DOHH2 (cell line): ENCODE results near the gene C6orf62.

Source experiments
- H3F3A ChIP-seq: fragments of 200-600 bp; sonication (generic), shearing (Covaris generic); 2 replicates; pipeline ENCODE4 v1.6.0; 2016; ENCODE audit warnings: antibody characterized with exemption, mild to moderate bottlenecking; ENCODE audit not compliant: control insufficient read depth, insufficient read depth
- H3K27ac ChIP-seq: fragments of 200-600 bp; sonication (generic); 2 replicates; pipeline ENCODE4 v1.5.1; 2014; ENCODE audit warnings: low read depth, mild to moderate bottlenecking, low read length, moderate library complexity
- H3K27me3 ChIP-seq: fragments of 200-600 bp; sonication (generic); 2 replicates; pipeline ENCODE4 v1.6.1; 2014; ENCODE audit warnings: mild to moderate bottlenecking, low read length, mixed read lengths; ENCODE audit not compliant: control insufficient read depth
- H3K36me3 ChIP-seq: fragments of 200-600 bp; sonication (generic); 2 replicates; pipeline ENCODE4 v1.6.1; 2014; ENCODE audit warnings: mild to moderate bottlenecking, low read length, moderate library complexity, mixed read lengths; ENCODE audit not compliant: control insufficient read depth
- H3K4me1 ChIP-seq: fragments of 200-600 bp; sonication (generic); 2 replicates; pipeline ENCODE4 v1.6.1; 2014; ENCODE audit warnings: mild to moderate bottlenecking, low read length, mixed read lengths; ENCODE audit not compliant: control insufficient read depth
- H3K4me2 ChIP-seq: fragments of 200-600 bp; sonication (generic); 2 replicates; pipeline ENCODE4 v1.6.0; 2014; ENCODE audit warnings: mild to moderate bottlenecking, low read length, moderate library complexity
- H3K4me3 ChIP-seq: fragments of 200-600 bp; sonication (generic); 2 replicates; pipeline ENCODE4 v1.5.1; 2014; ENCODE audit warnings: mild to moderate bottlenecking, low read length, mixed read lengths
- H3K79me2 ChIP-seq: fragments of 200-600 bp; sonication (generic); 2 replicates; pipeline ENCODE4 v1.6.1; 2014; ENCODE audit warnings: mild to moderate bottlenecking, low read length, mixed read lengths; ENCODE audit not compliant: control insufficient read depth
- H3K9me2 ChIP-seq: fragments of 200-600 bp; sonication (generic); replicated peaks from 2 replicates; pipeline ENCODE4 v1.6.1; 2014; ENCODE audit warnings: mild to moderate bottlenecking, low read length, mixed read lengths; ENCODE audit not compliant: control insufficient read depth
- H3K9me3 ChIP-seq: fragments of 200-600 bp; sonication (generic); 2 replicates; pipeline ENCODE4 v1.6.1; 2014; ENCODE audit warnings: antibody characterized with exemption, low read length, mixed read lengths; ENCODE audit not compliant: control insufficient read depth, insufficient read depth
- H4K20me1 ChIP-seq: fragments of 200-600 bp; sonication (generic); 2 replicates; pipeline ENCODE4 v1.6.0; 2014; ENCODE audit warnings: low read depth, mild to moderate bottlenecking, antibody characterized with exemption, low read length, moderate library complexity; ENCODE audit not compliant: control insufficient read depth, insufficient read depth
- CTCF ChIP-seq: fragments of 200-600 bp; sonication (generic); IDR thresholded peaks from one replicate; pipeline ENCODE4 v1.5.1; 2014; ENCODE audit warnings: antibody characterized with exemption, mild to moderate bottlenecking, low read depth, low read length; ENCODE audit not compliant: poor library complexity, severe bottlenecking
- EZH2phosphoT487 ChIP-seq: fragments of 200-600 bp; sonication (generic); IDR thresholded peaks from 2 replicates; pipeline ENCODE4 v1.6.1; 2017; ENCODE audit warnings: borderline replicate concordance, mild to moderate bottlenecking, antibody characterized with exemption, low read length, moderate library complexity, mixed read lengths

Gene C6orf62

DNA sequence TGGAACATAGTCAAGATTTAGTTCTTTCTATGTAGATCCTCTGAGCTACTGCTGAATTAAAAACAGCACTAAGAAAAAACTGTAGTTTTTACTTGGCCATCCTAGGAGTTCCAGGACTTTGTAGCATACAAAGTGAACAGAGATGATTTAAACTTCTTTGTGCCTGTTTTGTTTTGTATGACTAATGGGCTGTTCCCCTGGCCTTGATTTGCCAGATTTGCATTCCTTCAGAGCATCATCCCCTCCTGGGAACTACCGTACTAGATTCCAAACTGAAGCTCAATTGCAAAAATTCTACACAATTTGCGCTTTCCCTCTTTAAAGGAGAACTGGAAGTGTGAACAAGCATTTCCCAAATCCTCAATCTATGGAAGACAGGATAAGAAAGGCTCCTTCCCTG, 29.0 kb downstream of the C6orf62 start:
- Histone ChIP-seq H4K20me1 (no peaks in the 10 kb centered on the region), H3K4me1 (peaks cover 5% of the 10 kb centered on the region; the same call in 1 of the 2 replicates), H3K27ac (no peak overlapping the region), H3K79me2 (no peaks in the 10 kb centered on the region), H3F3A (no peaks in the 10 kb centered on the region), H3K4me2 (no peak overlapping the region), H3K36me3 (no peaks in the 10 kb centered on the region), H3K9me3 (no peaks in the 10 kb centered on the region), H3K27me3 (no peaks in the 10 kb centered on the region), H3K4me3 (no peak overlapping the region), H3K9me2 (no peaks in the 10 kb centered on the region)
- TF ChIP-seq CTCF: no peak
- no peak for TF ChIP-seq EZH2phosphoT487

- H4K20me1 ChIP-seq: no peaks in the 10 kb centered on the region
- no peaks in the 10 kb centered on the region for H3K9me3 ChIP-seq
- H3K27ac ChIP-seq: no peak overlapping the region
- H3K4me2 ChIP-seq: no peak overlapping the region
- H3K79me2 ChIP-seq: no peaks in the 10 kb centered on the region
- no peaks in the 10 kb centered on the region for H3K27me3 ChIP-seq
- no peaks in the 10 kb centered on the region for H3K4me1 ChIP-seq
- H3F3A ChIP-seq: no peaks in the 10 kb centered on the region
- no peaks in the 10 kb centered on the region for H3K9me2 ChIP-seq
- TF ChIP-seq EZH2phosphoT487 (no peak), CTCF (no peak)
- H3K36me3 ChIP-seq: no peaks in the 10 kb centered on the region
- H3K4me3 ChIP-seq: no peak overlapping the region
Measured at GRCh38 chr6:24686946-24687345, 32.0 kb downstream of the C6orf62 start.

GRCh38 chr6:24686408-24686807, 32.5 kb downstream of the C6orf62 start:
- Histone ChIP-seq H3K9me2 (no peaks in the 10 kb centered on the region), H4K20me1 (no peaks in the 10 kb centered on the region), H3F3A (no peaks in the 10 kb centered on the region), H3K9me3 (no peaks in the 10 kb centered on the region), H3K4me3 (no peak overlapping the region), H3K4me1 (no peaks in the 10 kb centered on the region), H3K27me3 (no peaks in the 10 kb centered on the region), H3K36me3 (no peaks in the 10 kb centered on the region), H3K79me2 (no peaks in the 10 kb centered on the region), H3K4me2 (no peak overlapping the region), H3K27ac (no peak overlapping the region)
- TF ChIP-seq CTCF: no peak
- TF ChIP-seq EZH2phosphoT487: no peak
